HG03060 (cell line): Measurements from ENCODE around the gene SACS.

Source experiments
- ATAC-seq: cut with Tn5 transposase; IDR thresholded peaks from one replicate; pipeline ENCODE4 v1.9.1; 2021; ENCODE audit warnings: low read depth, moderate number of reproducible peaks; ENCODE audit not compliant: unreplicated experiment

The SACS gene

GRCh38 chr13:23433171-23434153, at the start of gene SACS:
TSS of gene SACS (minus strand) at chr13:23433702. CDS start at chr13:23411239, 22,463 bp downstream.
- ATAC-seq, result no peak

- ATAC-seq, result no peak
Observed at GRCh38 chr13:23480324-23480723, 46.8 kb upstream of the SACS start.

GRCh38 chr13:23477101-23477500, 43.6 kb upstream of the SACS start:
- ATAC-seq, result no peak

- ATAC-seq, result no peak
Observed at GRCh38 chr13:23473221-23473620, 39.7 kb upstream of the SACS start.

GRCh38 chr13:23472189-23472588, 38.7 kb upstream of the SACS start:
- no peak for ATAC-seq

GRCh38 chr13:23470790-23471614, 37.5 kb upstream of the SACS start:
- no peak for ATAC-seq

GRCh38 chr13:23469951-23470421, 36.5 kb upstream of the SACS start:
- no peak for ATAC-seq

- no peak for ATAC-seq
Observed at GRCh38 chr13:23468811-23469210, 35.3 kb upstream of the SACS start.

GRCh38 chr13:23467932-23468278, 34.4 kb upstream of the SACS start:
- ATAC-seq, result no peak

GRCh38 chr13:23467048-23467931, 33.8 kb upstream of the SACS start:
- no peak for ATAC-seq

GRCh38 chr13:23466144-23467002, 32.9 kb upstream of the SACS start:
- ATAC-seq, result no peak

- ATAC-seq, result no peak
Observed at GRCh38 chr13:23463661-23464060, 30.2 kb upstream of the SACS start.

GRCh38 chr13:23462815-23463559, 29.5 kb upstream of the SACS start:
- ATAC-seq, result no peak

GRCh38 chr13:23461544-23461943, 28.0 kb upstream of the SACS start:
- no peak for ATAC-seq

GRCh38 chr13:23460921-23461320, 27.4 kb upstream of the SACS start:
- ATAC-seq, result no peak

GRCh38 chr13:23460309-23460708, 26.8 kb upstream of the SACS start:
- peak; percentile 87 for ATAC-seq

- ATAC-seq, result no peak
Observed at GRCh38 chr13:23458989-23459388, 25.5 kb upstream of the SACS start.

GRCh38 chr13:23456437-23457210, 23.1 kb upstream of the SACS start:
- no peak for ATAC-seq
